ENCODE results near the gene FSIP1.

DNA sequence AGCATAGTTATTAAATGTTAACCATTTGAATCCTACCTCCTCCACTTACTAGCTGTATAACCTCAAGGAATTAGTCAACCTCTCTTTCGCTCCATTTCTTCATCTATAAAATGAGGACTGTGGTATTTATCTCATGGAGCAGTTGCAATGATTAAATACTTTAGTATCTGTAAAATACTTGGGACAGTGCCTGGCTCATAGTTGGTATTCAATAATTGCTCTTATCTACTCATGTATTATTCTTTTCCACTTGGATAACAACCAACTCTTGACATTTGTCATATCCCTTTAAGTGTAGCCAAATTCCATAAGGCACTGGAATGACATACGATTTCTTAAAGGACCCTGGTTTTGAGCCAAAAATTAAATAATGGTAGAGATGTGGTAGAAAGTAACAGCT is 72.0 kb downstream of the FSIP1 start:
- TF ChIP-seq, protein P1, sequence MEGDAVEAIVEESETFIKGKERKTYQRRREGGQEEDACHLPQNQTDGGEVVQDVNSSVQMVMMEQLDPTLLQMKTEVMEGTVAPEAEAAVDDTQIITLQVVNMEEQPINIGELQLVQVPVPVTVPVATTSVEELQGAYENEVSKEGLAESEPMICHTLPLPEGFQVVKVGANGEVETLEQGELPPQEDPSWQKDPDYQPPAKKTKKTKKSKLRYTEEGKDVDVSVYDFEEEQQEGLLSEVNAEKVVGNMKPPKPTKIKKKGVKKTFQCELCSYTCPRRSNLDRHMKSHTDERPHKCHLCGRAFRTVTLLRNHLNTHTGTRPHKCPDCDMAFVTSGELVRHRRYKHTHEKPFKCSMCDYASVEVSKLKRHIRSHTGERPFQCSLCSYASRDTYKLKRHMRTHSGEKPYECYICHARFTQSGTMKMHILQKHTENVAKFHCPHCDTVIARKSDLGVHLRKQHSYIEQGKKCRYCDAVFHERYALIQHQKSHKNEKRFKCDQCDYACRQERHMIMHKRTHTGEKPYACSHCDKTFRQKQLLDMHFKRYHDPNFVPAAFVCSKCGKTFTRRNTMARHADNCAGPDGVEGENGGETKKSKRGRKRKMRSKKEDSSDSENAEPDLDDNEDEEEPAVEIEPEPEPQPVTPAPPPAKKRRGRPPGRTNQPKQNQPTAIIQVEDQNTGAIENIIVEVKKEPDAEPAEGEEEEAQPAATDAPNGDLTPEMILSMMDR (conservative IDR thresholded peaks at IDR 0.05 in 1 of 2, IDR thresholded peaks at IDR 0.05 in 1 of 2; ENCODE audit: extremely low read depth in 1 of 2, insufficient read depth in 1 of 2, low read depth in 1 of 2, low read length in 2 of 2): no peak
- no peak for TF ChIP-seq EZH2 (IDR thresholded peaks at IDR 0.05; ENCODE audit: borderline replicate concordance, low read length)

All from mammary epithelial cell (primary cell).